GM12872 (cell line): ENCODE measurements around the gene LRPAP1.

ENCODE experiments used
- CTCF ChIP-seq: IDR thresholded peaks from 3 replicates; pipeline ENCODE4 v1.5.1; 2011; ENCODE audit warnings: low read depth, mild to moderate bottlenecking, low read length, moderate library complexity; ENCODE audit not compliant: insufficient read depth

The LRPAP1 gene

GRCh38 chr4:3466691-3467600 lies 65.3 kb downstream of the LRPAP1 start:
- no peak for TF ChIP-seq CTCF

GRCh38 chr4:3465698-3466671 lies 66.2 kb downstream of the LRPAP1 start:
- TF ChIP-seq CTCF = no peak

- TF ChIP-seq CTCF = no peak
These were observed 67.1 kb downstream of the LRPAP1 start for GRCh38 chr4:3464911-3465697.

GRCh38 chr4:3464349-3464905 lies 67.8 kb downstream of the LRPAP1 start:
- TF ChIP-seq CTCF = no peak

- TF ChIP-seq CTCF = no peak
These were observed 68.5 kb downstream of the LRPAP1 start for GRCh38 chr4:3463556-3464348.

GRCh38 chr4:3462790-3463415 lies 69.3 kb downstream of the LRPAP1 start, which contains the start of gene DOK7:
DOK7 (plus strand) TSS chr4:3463306; CDS start chr4:3463376, 70 bp downstream.
- no peak for TF ChIP-seq CTCF
